Retinal pigment epithelial cell (primary cell): ENCODE results near the gene ST6GALNAC6.

Experiments used
- DNase-seq: peaks from one replicate; pipeline ENCODE4 v3.0.0-alpha.2; 2010; ENCODE audit warnings: low read depth
- H3K4me3 ChIP-seq: 2 replicates; pipeline ENCODE4 v1.5.1; 2011; ENCODE audit warnings: mild to moderate bottlenecking, low read length, control low read depth, moderate library complexity
- TF ChIP-seq, protein P1 (sequence below): conservative IDR thresholded peaks from 2 replicates; pipeline ENCODE4 v1.5.1; 2011; ENCODE audit warnings: low read depth, low read length, control low read depth, inconsistent platforms

ST6GALNAC6 gene

DNA sequence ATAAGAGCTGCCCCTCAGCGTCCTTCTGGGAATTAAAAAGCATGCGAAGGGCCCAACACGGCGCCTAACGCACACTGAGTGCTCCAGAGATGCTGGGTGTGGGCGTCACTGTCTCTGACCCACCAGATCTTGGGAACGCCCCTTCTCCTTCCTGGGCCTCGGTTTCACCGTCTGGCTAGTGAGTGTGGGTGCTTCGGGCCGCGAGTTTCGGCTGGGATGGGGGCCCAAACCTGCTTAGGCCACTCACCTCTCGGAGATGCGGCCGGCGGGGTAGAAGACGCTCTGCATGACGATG, 27.4 kb upstream of the ST6GALNAC6 start:
- H3K4me3 ChIP-seq = peak overlapping the region; percentile 50
- TF ChIP-seq, protein P1, sequence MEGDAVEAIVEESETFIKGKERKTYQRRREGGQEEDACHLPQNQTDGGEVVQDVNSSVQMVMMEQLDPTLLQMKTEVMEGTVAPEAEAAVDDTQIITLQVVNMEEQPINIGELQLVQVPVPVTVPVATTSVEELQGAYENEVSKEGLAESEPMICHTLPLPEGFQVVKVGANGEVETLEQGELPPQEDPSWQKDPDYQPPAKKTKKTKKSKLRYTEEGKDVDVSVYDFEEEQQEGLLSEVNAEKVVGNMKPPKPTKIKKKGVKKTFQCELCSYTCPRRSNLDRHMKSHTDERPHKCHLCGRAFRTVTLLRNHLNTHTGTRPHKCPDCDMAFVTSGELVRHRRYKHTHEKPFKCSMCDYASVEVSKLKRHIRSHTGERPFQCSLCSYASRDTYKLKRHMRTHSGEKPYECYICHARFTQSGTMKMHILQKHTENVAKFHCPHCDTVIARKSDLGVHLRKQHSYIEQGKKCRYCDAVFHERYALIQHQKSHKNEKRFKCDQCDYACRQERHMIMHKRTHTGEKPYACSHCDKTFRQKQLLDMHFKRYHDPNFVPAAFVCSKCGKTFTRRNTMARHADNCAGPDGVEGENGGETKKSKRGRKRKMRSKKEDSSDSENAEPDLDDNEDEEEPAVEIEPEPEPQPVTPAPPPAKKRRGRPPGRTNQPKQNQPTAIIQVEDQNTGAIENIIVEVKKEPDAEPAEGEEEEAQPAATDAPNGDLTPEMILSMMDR = no peak
- DNase-seq = no peak

DNA sequence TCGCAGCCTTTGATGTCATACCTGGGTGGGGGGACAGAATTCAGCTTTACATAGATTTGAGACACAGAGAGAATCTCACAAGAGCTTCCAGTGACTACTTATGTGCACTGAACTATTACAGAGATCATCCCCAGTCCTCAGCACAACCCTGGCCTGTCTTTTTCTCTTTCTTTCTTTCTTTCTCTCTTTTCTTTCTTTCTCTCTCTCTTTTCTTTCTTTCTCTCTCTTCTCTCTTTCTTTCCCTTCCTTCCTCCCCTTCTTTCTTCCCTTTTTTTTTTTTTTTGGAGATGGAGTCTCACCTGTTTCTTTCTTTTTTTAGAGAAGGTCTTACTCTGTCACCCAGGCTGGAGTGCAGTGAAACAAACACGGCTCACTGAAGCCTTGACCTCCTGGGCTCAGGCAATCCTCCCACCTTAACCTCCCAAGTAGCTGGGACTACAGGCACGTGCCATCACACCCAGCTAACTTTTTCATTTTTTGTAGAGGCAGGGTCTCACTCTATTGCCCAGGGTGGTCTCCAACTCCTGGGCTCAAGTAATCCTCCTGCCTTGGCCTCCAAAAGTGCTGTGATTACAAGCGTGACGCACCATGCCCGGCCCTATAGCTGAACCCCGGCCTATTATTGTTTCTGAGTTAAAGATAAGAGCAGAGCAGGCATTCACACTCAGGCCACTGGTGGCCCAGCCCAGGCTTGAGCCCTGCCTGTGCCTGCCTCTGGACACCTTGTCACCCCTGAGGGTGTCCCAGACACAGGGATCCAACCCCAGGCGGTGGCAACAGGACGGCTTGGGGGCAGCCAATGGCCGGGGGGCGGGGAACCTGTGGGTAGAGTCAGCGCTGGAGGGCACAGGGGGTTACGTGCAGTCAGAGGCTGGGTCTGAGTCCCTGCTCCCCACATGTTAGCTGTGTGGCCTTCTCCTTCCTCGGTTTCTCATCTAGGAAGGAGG, 26.8 kb upstream of the ST6GALNAC6 start:
- TF ChIP-seq, protein P1 = no peak
- DNase-seq = no peak
- H3K4me3 ChIP-seq = peak overlapping the region; percentile 50

DNA sequence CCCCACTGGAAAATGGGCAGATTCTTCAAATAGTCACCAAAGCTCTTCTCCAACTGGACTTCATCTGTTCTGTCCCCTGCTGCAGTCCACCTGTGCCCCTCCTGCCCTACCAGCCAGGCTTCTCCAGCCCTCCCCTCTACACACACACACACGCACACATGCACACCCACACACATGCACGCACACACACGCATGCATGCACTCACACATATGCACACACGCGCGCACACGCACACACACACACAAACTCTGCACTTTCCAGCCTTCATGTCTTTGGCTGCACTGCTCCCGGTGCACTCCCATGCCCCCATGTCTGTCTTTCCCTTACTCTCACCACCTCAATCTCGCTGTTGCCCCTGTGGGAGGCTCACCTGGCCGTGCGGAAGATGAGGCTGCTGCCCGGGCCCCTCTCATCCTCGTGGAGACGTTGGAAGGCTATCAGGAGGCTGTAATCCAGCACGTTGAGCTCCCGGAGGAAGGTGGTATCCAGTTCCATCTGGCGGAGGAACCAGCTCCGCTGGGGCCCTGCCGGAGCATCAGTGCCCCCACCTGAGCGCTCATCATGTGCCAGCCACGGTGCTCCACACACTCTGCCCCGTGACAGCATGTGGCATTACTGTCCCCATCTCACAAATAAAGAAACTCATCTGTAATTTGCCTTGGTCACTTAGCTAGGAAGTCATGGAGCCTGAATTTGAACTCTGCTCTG, 25.5 kb upstream of the ST6GALNAC6 start:
- no peak overlapping the region for H3K4me3 ChIP-seq

DNA sequence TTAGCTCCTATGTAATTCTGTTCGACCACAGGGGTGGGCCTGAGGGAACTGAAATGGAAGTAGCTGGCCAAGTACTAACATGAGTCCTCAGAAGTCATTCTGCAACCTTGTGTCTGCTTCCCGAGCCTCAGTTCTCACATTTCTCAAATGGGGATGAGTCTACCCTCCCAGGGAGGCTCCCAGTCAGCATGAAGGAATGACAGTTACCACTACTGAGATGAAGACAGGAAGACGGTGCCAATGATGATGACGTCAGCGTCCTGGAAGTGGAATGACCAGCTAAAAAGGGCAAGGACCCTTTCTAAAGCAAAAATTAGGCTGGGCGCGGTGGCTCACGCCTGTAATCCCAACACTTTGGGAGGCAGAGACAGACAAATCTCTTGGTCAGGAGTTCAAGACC, 24.4 kb upstream of the ST6GALNAC6 start:
- TF ChIP-seq, protein P1 = no peak
- DNase-seq = no peak
- H3K4me3 ChIP-seq = no peak overlapping the region

More for the DNA sequence above, 25.5 kb upstream of the ST6GALNAC6 start:
- DNase-seq = no peak
- TF ChIP-seq, protein P1 = no peak

DNA sequence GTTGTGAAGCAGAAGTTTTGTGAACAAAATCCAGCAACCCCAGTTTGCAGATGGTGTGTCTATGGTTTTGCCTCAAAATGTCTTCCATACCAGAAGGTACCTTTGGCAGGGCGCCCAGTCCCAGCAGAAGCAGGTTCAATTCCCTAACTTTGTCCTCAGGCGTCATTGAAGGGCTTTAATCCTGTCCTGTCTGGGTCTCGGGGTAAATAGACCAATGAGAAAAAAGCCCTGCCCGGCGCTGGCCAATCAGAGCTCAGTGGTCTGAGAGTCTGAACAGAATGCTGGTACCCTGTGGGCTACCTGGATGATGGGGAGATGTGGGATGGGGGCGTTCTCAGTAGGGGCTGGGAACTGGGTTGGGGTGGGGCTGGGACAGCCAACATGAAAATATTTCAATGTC, 23.6 kb upstream of the ST6GALNAC6 start:
- DNase-seq = no peak
- TF ChIP-seq, protein P1 = no peak
- H3K4me3 ChIP-seq = no peak overlapping the region

DNA sequence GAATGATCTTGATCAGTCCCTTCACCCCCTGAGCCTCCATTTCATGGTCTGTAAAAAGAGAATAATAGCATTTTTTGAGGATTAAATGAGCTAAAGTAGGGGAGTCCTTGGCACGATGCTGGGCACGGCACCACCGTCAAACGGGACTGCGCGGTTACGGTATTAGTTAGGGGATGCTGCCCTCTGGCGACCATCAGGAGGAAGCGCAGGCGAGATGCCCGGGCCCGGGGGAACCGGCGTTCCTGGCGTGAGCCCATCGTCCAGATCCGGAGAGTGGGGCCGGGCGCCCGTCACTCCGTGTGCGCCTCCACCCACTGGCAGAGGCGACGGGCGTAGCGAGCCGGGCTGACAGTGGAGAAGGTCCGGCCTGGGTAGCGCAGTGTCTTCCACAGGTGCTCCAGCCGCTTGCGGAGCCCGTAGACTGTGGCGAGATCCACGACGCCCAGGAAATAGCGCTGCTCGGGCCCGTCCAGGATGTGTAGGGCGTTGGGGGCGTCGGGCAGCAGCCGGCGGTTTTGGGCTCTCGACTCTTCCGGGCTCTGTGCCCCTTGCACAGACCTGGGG, 22.2 kb upstream of the ST6GALNAC6 start:
- TF ChIP-seq, protein P1 = peak; percentile 82
- DNase-seq = no peak
- no peak overlapping the region for H3K4me3 ChIP-seq
